ENCODE data around the gene FHOD3.

- TF ChIP-seq, protein P1, sequence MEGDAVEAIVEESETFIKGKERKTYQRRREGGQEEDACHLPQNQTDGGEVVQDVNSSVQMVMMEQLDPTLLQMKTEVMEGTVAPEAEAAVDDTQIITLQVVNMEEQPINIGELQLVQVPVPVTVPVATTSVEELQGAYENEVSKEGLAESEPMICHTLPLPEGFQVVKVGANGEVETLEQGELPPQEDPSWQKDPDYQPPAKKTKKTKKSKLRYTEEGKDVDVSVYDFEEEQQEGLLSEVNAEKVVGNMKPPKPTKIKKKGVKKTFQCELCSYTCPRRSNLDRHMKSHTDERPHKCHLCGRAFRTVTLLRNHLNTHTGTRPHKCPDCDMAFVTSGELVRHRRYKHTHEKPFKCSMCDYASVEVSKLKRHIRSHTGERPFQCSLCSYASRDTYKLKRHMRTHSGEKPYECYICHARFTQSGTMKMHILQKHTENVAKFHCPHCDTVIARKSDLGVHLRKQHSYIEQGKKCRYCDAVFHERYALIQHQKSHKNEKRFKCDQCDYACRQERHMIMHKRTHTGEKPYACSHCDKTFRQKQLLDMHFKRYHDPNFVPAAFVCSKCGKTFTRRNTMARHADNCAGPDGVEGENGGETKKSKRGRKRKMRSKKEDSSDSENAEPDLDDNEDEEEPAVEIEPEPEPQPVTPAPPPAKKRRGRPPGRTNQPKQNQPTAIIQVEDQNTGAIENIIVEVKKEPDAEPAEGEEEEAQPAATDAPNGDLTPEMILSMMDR (conservative IDR thresholded peaks at IDR 0.05; ENCODE audit: low read depth, low read length): no peak
- TF ChIP-seq EZH2 (IDR thresholded peaks at IDR 0.05; ENCODE audit: low read length, unreplicated experiment): no peak
Measured at GRCh38 chr18:36717422-36718110, 420.1 kb downstream of the FHOD3 start.
